ENCODE data around the gene MRPL46.

DNA sequence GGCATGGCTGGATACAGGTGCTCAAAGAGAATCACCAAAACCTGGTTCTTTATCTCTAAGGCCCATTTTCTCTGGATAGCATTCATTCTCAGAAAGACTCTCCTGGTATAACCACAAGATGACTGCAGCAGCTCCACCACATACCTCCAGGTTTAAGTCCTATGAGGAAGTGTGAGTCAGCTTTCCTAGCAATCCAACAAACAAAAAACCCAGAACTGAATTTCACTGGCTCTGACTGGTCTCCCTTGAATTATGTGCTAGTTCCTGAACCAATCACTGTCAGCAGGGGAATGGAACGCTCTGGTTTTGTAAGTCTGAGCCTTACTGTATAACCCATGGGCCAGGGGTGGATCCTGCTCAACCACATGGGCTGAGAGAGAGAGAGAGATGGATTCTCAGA, 27.2 kb downstream of the MRPL46 start:
- TF ChIP-seq EZH2phosphoT487 (IDR thresholded peaks at IDR 0.05) = no peak
- TF ChIP-seq, protein P1, sequence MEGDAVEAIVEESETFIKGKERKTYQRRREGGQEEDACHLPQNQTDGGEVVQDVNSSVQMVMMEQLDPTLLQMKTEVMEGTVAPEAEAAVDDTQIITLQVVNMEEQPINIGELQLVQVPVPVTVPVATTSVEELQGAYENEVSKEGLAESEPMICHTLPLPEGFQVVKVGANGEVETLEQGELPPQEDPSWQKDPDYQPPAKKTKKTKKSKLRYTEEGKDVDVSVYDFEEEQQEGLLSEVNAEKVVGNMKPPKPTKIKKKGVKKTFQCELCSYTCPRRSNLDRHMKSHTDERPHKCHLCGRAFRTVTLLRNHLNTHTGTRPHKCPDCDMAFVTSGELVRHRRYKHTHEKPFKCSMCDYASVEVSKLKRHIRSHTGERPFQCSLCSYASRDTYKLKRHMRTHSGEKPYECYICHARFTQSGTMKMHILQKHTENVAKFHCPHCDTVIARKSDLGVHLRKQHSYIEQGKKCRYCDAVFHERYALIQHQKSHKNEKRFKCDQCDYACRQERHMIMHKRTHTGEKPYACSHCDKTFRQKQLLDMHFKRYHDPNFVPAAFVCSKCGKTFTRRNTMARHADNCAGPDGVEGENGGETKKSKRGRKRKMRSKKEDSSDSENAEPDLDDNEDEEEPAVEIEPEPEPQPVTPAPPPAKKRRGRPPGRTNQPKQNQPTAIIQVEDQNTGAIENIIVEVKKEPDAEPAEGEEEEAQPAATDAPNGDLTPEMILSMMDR (IDR thresholded peaks at IDR 0.05) = no peak
- TF ChIP-seq EZH2 (IDR thresholded peaks at IDR 0.05) = no peak
